ENCODE measurements around the gene SLC41A1.

The SLC41A1 gene

DNA sequence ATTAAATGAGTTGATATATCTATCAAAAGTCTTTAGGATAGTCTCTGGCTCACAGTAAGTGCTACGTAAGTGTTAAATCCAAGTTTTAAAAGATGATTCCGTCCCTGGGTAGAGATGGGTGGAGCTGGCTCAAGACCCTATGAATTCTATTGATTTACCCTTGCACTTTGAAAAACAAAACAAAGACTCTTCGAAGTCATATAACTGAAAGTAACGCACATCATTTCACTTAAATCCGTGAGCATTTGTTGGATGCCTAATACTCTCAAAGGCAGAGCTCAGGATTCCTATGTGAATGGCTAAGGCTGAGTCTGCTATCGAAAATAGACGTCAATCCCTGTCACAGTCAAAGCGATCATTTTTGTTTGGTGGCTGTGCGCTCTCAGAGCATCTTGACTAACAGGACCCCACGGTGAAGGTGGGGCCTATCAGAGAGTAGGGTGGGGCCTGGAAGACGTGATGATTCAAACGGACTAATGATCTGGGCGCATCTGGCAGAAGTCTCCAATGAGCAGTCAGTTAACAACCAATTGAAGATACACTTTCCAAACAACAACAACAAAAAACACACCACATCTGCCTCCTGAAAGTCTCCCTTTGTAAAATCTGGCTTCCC, 61.9 kb downstream of the SLC41A1 start:
- no peak for DNase-seq (ENCODE audit: low read depth)

DNA sequence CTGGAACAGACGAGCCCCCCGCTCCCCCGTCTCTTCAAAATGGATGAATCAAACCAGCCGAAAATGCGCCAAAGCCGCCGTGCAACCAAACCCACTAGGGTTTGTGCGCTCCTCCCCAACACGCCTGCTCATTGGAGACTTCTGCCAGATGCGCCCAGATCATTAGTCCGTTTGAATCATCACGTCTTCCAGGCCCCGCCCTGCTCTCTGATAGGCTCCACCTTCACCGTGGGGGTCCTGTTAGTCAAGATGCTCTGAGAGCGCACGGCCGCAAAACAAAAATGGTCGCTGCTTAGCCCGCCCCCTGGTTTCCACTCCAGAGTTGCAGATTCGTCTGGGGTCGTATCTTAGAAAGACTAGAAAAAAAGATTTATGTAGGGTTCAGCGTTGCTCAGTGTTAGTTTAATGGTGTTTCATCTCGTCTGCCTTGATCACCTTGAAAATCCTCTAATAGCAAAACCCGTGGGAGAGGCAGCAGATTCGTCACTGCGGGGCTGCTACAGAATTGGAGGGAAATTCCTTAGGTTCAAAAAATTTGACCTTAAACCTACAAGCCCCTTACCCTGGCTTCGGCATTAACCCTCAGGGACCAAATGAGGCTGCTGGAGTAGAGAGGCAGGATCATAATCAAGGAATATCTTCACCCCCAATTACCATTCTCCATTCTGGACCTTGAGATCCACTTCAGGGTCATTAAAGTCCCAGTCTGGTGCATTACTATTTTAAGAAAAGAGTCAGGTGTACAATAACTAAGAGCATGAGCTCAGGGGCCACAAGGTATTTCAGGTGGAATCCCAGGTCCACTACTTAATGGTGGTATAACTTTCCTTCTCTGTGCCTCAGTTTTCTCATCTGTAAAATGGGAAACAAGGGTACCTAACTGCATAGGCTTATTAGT, 62.6 kb downstream of the SLC41A1 start, which contains the start of gene NUCKS1:
Gene NUCKS1 (minus strand): TSS at position 45 of the 898 bp plus-strand sequence. CDS start 209 bp downstream, outside the sequence.
- peak; percentile 91 for DNase-seq (ENCODE audit: low read depth)

- peak; percentile 96 for DNase-seq (ENCODE audit: low read depth)
These were observed 63.5 kb downstream of the SLC41A1 start for GRCh38 chr1:205749234-205750137.

DNA sequence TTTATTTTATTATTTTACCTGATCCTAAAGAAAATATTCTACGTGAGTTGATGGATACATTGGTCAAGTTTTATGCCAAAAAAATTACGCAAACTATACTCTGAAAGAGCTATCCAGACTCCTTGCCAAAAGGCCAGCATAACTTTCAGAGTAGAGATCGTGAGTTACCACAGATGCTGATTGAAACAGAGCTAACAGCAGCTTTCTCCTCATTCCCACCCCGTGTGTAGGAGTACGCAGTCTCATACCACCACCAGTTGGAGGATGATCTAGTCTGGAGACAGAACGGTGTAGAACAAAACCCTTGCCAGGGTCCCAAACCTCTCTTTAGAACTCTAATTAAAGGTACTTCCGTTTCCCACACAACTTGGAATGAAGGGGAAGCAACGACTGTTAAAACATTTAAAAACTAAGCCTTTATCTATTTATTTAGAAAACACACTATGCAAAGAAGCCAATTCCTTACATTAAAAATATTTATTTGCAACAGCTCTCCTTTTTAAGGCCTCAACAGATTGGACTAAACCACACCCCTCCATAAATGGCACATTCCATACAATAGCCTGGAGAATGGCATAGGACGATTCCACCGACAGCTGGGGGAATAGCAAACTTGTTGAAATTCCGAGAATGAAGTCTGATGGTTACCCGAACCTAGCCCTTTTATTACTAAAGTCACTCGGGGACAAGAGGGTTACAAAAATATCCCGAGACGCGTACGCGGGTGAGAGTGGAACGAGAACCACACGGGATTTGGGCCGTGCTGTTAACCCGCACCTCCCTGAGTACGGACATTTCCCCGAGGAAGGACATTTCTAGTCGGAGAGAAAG, 64.4 kb downstream of the SLC41A1 start:
- DNase-seq (ENCODE audit: low read depth), result no peak

GRCh38 chr1:205746757-205747412, 66.1 kb downstream of the SLC41A1 start:
- DNase-seq (ENCODE audit: low read depth), result no peak

GRCh38 chr1:205744403-205744802, 68.6 kb downstream of the SLC41A1 start:
- DNase-seq (ENCODE audit: low read depth), result no peak

GRCh38 chr1:205743977-205744376, 69.0 kb downstream of the SLC41A1 start:
- DNase-seq (ENCODE audit: low read depth), result no peak

GRCh38 chr1:205741681-205742080, 71.3 kb downstream of the SLC41A1 start:
- no peak for DNase-seq (ENCODE audit: low read depth)

GRCh38 chr1:205739348-205740160, 73.4 kb downstream of the SLC41A1 start:
- no peak for DNase-seq (ENCODE audit: low read depth)

Measured in stimulated activated CD8-positive, alpha-beta memory T cell treated with anti-CD3 and anti-CD28 coated beads, Interleukin-12 subunit alpha, Interleukin-12 subunit beta, amount 100 ng/mL, for 4 hours (primary cell).